ENCODE measurements around the gene ATP2B3. TPM values are rescaled to one million over a fixed set of nuclear protein-coding genes. Genes with fewer than 3 reads are reported as not detected.

The ATP2B3 gene
- polyA plus RNA-seq, 1 donor from 2014 or later, result 5.3 TPM

- Histone ChIP-seq H3K27me3 (ENCODE audit: insufficient read depth, low read depth, low read length) (no peaks in the 10 kb centered on the region), H3K4me2 (ENCODE audit: low read length) (no peak overlapping the region), H3K9me2 (ENCODE audit: insufficient read depth, low read length) (no peaks in the 10 kb centered on the region), H4K20me1 (ENCODE audit: insufficient read depth) (no peaks in the 10 kb centered on the region), H3K27ac (ENCODE audit: low read length) (no peak overlapping the region), H3K9ac (ENCODE audit: low read length) (no peak overlapping the region), H3K4me3 (ENCODE audit: low read length) (no peak overlapping the region), H2AFZ (ENCODE audit: low read depth, low read length) (no peak overlapping the region), H3K79me2 (replicated peaks; ENCODE audit: insufficient read depth, low read length) (no peaks in the 10 kb centered on the region), H3K9me3 (ENCODE audit: low read length) (no peaks in the 10 kb centered on the region), H3K36me3 (ENCODE audit: insufficient read depth, low read length) (no peaks in the 10 kb centered on the region), H3F3A (ENCODE audit: insufficient read depth, low read length, poor library complexity, severe bottlenecking) (no peaks in the 10 kb centered on the region)
- no peak for TF ChIP-seq SMC3 (conservative IDR thresholded peaks at IDR 0.05; ENCODE audit: poor library complexity)
- TF ChIP-seq EP300 (conservative IDR thresholded peaks at IDR 0.05; ENCODE audit: poor library complexity, severe bottlenecking), result no peak
- no peak for TF ChIP-seq TAF1 (IDR thresholded peaks at IDR 0.05; ENCODE audit: low read depth)
- no peak for TF ChIP-seq EZH2 (IDR thresholded peaks at IDR 0.05; ENCODE audit: borderline replicate concordance, insufficient read depth, low read length, poor library complexity, severe bottlenecking)
- TF ChIP-seq CTCF (IDR thresholded peaks at IDR 0.05; ENCODE audit: poor library complexity, severe bottlenecking), result no peak
- no peak for TF ChIP-seq RAD21 (conservative IDR thresholded peaks at IDR 0.05)
These were observed 27.3 kb downstream of the ATP2B3 start for GRCh38 chrX:153544727-153545126.

- Histone ChIP-seq H3K27me3 (ENCODE audit: insufficient read depth, low read depth, low read length) (no peaks in the 10 kb centered on the region), H3K9ac (ENCODE audit: low read length) (no peak overlapping the region), H3K9me2 (ENCODE audit: insufficient read depth, low read length) (no peaks in the 10 kb centered on the region), H3K79me2 (replicated peaks; ENCODE audit: insufficient read depth, low read length) (no peaks in the 10 kb centered on the region), H3K27ac (ENCODE audit: low read length) (no peak overlapping the region), H3K9me3 (ENCODE audit: low read length) (no peaks in the 10 kb centered on the region), H3K4me2 (ENCODE audit: low read length) (no peak overlapping the region), H4K20me1 (ENCODE audit: insufficient read depth) (no peaks in the 10 kb centered on the region), H2AFZ (ENCODE audit: low read depth, low read length) (no peak overlapping the region), H3K36me3 (ENCODE audit: insufficient read depth, low read length) (no peaks in the 10 kb centered on the region), H3K4me3 (ENCODE audit: low read length) (no peak overlapping the region), H3F3A (ENCODE audit: insufficient read depth, low read length, poor library complexity, severe bottlenecking) (no peaks in the 10 kb centered on the region)
- TF ChIP-seq POLR2AphosphoS5 (IDR thresholded peaks at IDR 0.05), result no peak
- no peak for TF ChIP-seq EZH2 (IDR thresholded peaks at IDR 0.05; ENCODE audit: borderline replicate concordance, insufficient read depth, low read length, poor library complexity, severe bottlenecking)
- no peak for TF ChIP-seq TAF1 (IDR thresholded peaks at IDR 0.05; ENCODE audit: low read depth)
- TF ChIP-seq SMC3 (conservative IDR thresholded peaks at IDR 0.05; ENCODE audit: poor library complexity), result no peak
- TF ChIP-seq EP300 (conservative IDR thresholded peaks at IDR 0.05; ENCODE audit: poor library complexity, severe bottlenecking), result no peak
- TF ChIP-seq MXI1 (conservative IDR thresholded peaks at IDR 0.05; ENCODE audit: poor library complexity, severe bottlenecking), result no peak
- TF ChIP-seq CTCF (IDR thresholded peaks at IDR 0.05; ENCODE audit: poor library complexity, severe bottlenecking), result no peak
- TF ChIP-seq REST (IDR thresholded peaks at IDR 0.05; ENCODE audit: borderline replicate concordance), result no peak
- no peak for TF ChIP-seq RAD21 (conservative IDR thresholded peaks at IDR 0.05)
These were observed 28.9 kb downstream of the ATP2B3 start for GRCh38 chrX:153546386-153546785.

Measured in neural cell (in vitro differentiated cells).